COR-L47 (cell line): Measurements from ENCODE around the gene APBB2.
"Not testable (repeated sequence)": the region's sequence is repeated elsewhere in the genome, so short reads cannot be mapped to it uniquely, and the experiment has no call there.

Experiments used
- DNase-seq: peaks from one replicate; lab custom pipeline; 2025; lab: John Stamatoyannopoulos, UW

Gene APBB2

GRCh38 chr4:41061482-41062185 is 152.7 kb downstream of the APBB2 start:
- no peak for DNase-seq

GRCh38 chr4:41060352-41061334 is 153.7 kb downstream of the APBB2 start:
- no peak for DNase-seq

- DNase-seq: not testable (repeated sequence)
These were observed 154.9 kb downstream of the APBB2 start for GRCh38 chr4:41059411-41059810.

- DNase-seq: no peak
These were observed 155.9 kb downstream of the APBB2 start for GRCh38 chr4:41058426-41058825.

GRCh38 chr4:41057467-41057866 is 156.9 kb downstream of the APBB2 start:
- DNase-seq: no peak

- no peak for DNase-seq
These were observed 162.1 kb downstream of the APBB2 start for GRCh38 chr4:41052287-41052686.

GRCh38 chr4:41050880-41051775 is 163.2 kb downstream of the APBB2 start:
- no peak for DNase-seq

- DNase-seq: no peak
These were observed 164.2 kb downstream of the APBB2 start for GRCh38 chr4:41050116-41050515.

- not testable (repeated sequence) for DNase-seq
These were observed 165.2 kb downstream of the APBB2 start for GRCh38 chr4:41049176-41049575.

- DNase-seq: no peak
These were observed 169.6 kb downstream of the APBB2 start for GRCh38 chr4:41044791-41045190.

- no peak for DNase-seq
These were observed 170.2 kb downstream of the APBB2 start for GRCh38 chr4:41044165-41044564.

- no peak for DNase-seq
These were observed 170.9 kb downstream of the APBB2 start for GRCh38 chr4:41043465-41043864.

GRCh38 chr4:41041551-41041950 is 172.8 kb downstream of the APBB2 start:
- DNase-seq: no peak

GRCh38 chr4:41039317-41039716 is 175.0 kb downstream of the APBB2 start:
- DNase-seq: no peak

GRCh38 chr4:41038304-41038703 is 176.0 kb downstream of the APBB2 start:
- DNase-seq: no peak

- no peak for DNase-seq
These were observed 185.2 kb downstream of the APBB2 start for GRCh38 chr4:41029098-41029497.

- DNase-seq: no peak
These were observed 185.8 kb downstream of the APBB2 start for GRCh38 chr4:41028392-41029076.

- DNase-seq: no peak
These were observed 187.4 kb downstream of the APBB2 start for GRCh38 chr4:41026971-41027370.

GRCh38 chr4:41025824-41026223 is 188.5 kb downstream of the APBB2 start:
- DNase-seq: no peak

GRCh38 chr4:41024556-41025491 is 189.5 kb downstream of the APBB2 start:
- DNase-seq: no peak
